ENCODE results near the gene FAM25G. TPM values are rescaled to one million over a fixed set of nuclear protein-coding genes. Genes with fewer than 3 reads are reported as not detected.

FAM25G gene
- total and polyA plus RNA-seq, 9 of the 15 experiments (the other 6 are each of a cell fraction or from before 2014, with no cell fraction given) = not detected

GRCh38 chr10:47443145-47443544 lies 48.4 kb downstream of the FAM25G start (continued):
- TF ChIP-seq, protein P1, sequence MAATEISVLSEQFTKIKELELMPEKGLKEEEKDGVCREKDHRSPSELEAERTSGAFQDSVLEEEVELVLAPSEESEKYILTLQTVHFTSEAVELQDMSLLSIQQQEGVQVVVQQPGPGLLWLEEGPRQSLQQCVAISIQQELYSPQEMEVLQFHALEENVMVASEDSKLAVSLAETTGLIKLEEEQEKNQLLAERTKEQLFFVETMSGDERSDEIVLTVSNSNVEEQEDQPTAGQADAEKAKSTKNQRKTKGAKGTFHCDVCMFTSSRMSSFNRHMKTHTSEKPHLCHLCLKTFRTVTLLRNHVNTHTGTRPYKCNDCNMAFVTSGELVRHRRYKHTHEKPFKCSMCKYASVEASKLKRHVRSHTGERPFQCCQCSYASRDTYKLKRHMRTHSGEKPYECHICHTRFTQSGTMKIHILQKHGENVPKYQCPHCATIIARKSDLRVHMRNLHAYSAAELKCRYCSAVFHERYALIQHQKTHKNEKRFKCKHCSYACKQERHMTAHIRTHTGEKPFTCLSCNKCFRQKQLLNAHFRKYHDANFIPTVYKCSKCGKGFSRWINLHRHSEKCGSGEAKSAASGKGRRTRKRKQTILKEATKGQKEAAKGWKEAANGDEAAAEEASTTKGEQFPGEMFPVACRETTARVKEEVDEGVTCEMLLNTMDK (IDR thresholded peaks at IDR 0.05; ENCODE audit: borderline replicate concordance, insufficient read depth, low read depth, low read length, poor library complexity, severe bottlenecking) = no peak

DNA sequence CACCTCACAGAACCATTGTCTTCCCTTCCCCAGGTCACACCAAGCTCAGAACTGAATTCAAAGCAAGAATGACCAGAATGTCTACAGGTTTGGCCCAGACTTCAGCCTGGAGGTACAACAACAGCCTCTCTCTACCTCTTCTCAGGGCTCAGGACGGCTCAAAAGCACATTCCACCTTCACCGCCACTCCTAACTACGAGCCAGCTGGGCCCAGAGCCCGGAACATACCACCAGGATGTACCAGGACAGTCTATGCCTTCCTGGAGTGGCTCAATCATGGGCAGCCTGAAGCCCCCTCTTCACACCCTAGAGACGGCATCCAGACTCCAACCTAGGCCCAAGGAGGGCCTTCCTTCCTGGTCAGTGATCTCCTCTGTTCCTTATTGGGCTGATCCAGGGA lies 49.1 kb downstream of the FAM25G start:
- no peaks in the 10 kb centered on the region for H3K4me1 ChIP-seq (replicated peaks in 1 of 2; ENCODE audit: control insufficient read depth in 2 of 2, insufficient read depth in 2 of 2, low read length in 2 of 2)
- no peaks in the 10 kb centered on the region for H3K9me1 ChIP-seq (ENCODE audit: control insufficient read depth, insufficient read depth, low read length)
- DNase-seq (ENCODE audit: extremely low read depth in 1 of 4, low spot score in 3 of 4) = peak in 1 of 4 experiments; percentile 0
- no peak overlapping the region for H3K27ac ChIP-seq (ENCODE audit: extremely low read depth, low read depth, low read length)
- H3K4me2 ChIP-seq (ENCODE audit: insufficient read depth, low read length) = no peak overlapping the region
- no peak overlapping the region for H3K9ac ChIP-seq (ENCODE audit: insufficient read depth in 1 of 2, low read depth in 2 of 2, low read length in 2 of 2)
- ChIA-PET CTCF (ENCODE audit: low intra/inter-chr PET ratio) (no interaction called here), POLR2A (interaction anchor here (1.1 kb wide), 1 partner anchor 8 kb away, joined by 3 read pairs; no protein-coding TSS in a partner anchor)
- TF ChIP-seq CHD1 (IDR thresholded peaks at IDR 0.05; ENCODE audit: low read length) = no peak
- TF ChIP-seq ZNF347 (CRISPR knock-in tag; IDR thresholded peaks at IDR 0.05; ENCODE audit: low read depth) = no peak
- no peak for TF ChIP-seq ZNF830 (CRISPR knock-in tag; IDR thresholded peaks at IDR 0.05)
- TF ChIP-seq ZBTB33 (CRISPR knock-in tag; IDR thresholded peaks at IDR 0.05) = no peak
- no peak for TF ChIP-seq DDX20 (tag; IDR thresholded peaks at IDR 0.05; ENCODE audit: low read depth)
- no peak overlapping the region for H3K4me3 ChIP-seq
- no peaks in the 10 kb centered on the region for H4K20me1 ChIP-seq (replicated peaks; ENCODE audit: control insufficient read depth, insufficient read depth, low read length)
- ATAC-seq = peak; percentile 17; the same call in 2 of the 3 replicates
- H2AFZ ChIP-seq (ENCODE audit: low read depth, low read length) = peak overlapping the region; percentile 41; the same call in 1 of the 2 replicates
- FAIRE-seq = no peak
- peaks cover 5 to 10% of the 10 kb centered on the region in 2 experiments; a peak in 3 of 5 replicates for H3K27me3 ChIP-seq (ENCODE audit: control insufficient read depth in 2 of 2, insufficient read depth in 2 of 2, low read length in 2 of 2)
- intact Hi-C loops (cut with micrococcal nuclease) (no loop called here), in situ Hi-C loops (cut with MboI) (loop anchor here (25.0 kb wide), 1 partner anchor 120 kb away; no protein-coding TSS in a partner anchor)
- no peaks in the 10 kb centered on the region for H3K79me2 ChIP-seq (ENCODE audit: control insufficient read depth, insufficient read depth, low read length)
- H3K36me3 ChIP-seq (ENCODE audit: control insufficient read depth, insufficient read depth, low read length) = no peaks in the 10 kb centered on the region
- BruUV-seq (replicated peaks) = no TSS peak
- 8% methylated on average over 4 of the region's 5 CpGs for WGBS (ENCODE audit: insufficient coverage, low coverage, missing lambda C conversion rate)
- no peaks in the 10 kb centered on the region for H3K9me3 ChIP-seq (replicated peaks; ENCODE audit: control insufficient read depth, insufficient read depth, low read depth, low read length)

All from K562 (cell line).